GM12878 (cell line): ENCODE measurements around the gene C3orf33. TPM values are rescaled to one million over a fixed set of nuclear protein-coding genes. Genes with fewer than 3 reads are reported as not detected.

Experiments used
- ATAC-seq: fragments of 200-7000 bp; cut with Tn5 transposase; 3 replicates; pipeline ENCODE4 v1.9.1; 2020; ENCODE audit warnings: mild to moderate bottlenecking, moderate library complexity
- Bru-seq: library from RNA; stranded (reverse); fragments of 400-500 nt; gene quantifications from one replicate; lab custom pipeline; 2021; lab: Mats Ljungman, UMichigan
- BruChase-seq, 2 experiments: library from RNA; stranded (reverse); fragments of 400-500 nt; gene quantifications; one replicate each; lab custom pipeline; 2021; lab: Mats Ljungman, UMichigan
- BruUV-seq: library from RNA; stranded (reverse); fragments of 400-500 nt; replicated peaks from 2 replicates; lab custom pipeline; 2021; lab: Mats Ljungman, UMichigan
- CTCF ChIA-PET: fragments of 300-600 bp; sonication (Branson Sonifier 250); formaldehyde crosslinking; extraction: SDS; loops from one replicate; lab custom pipeline; 2021; ENCODE audit warnings: inconsistent platforms; lab: Yijun Ruan, JAX
- POLR2A ChIA-PET: fragments of 350-600 bp; formaldehyde crosslinking; extraction: SDS; loops from one replicate; lab custom pipeline; 2021; ENCODE audit warnings: inconsistent platforms; lab: Charles Lee
- RAD21 ChIA-PET: fragments of 300-600 bp; sonication (Branson Sonifier 250); formaldehyde crosslinking; loops from one replicate; lab custom pipeline; 2023; ENCODE audit warnings: antibody characterized with exemption; ENCODE audit not compliant: unreplicated experiment; lab: Charles Lee
- SMC1A ChIA-PET: fragments of 300-600 bp; sonication (Branson Sonifier 250); formaldehyde crosslinking; loops from one replicate; lab custom pipeline; 2023; ENCODE audit not compliant: unreplicated experiment, uncharacterized antibody; lab: Charles Lee
- DNase-seq: peaks from one replicate; pipeline ENCODE4 v3.0.0-alpha.2; 2011; ENCODE audit warnings: low read depth, low spot score
- FAIRE-seq: peaks from 3 replicates; lab custom pipeline; 2011; peaks lifted over from hg19 to GRCh38; lab: Jason Lieb, UNC
- H2AFZ ChIP-seq: 2 replicates; pipeline ENCODE4 v1.6.0; 2011; ENCODE audit warnings: low read depth, low read length, control low read depth; ENCODE audit not compliant: control insufficient read depth
- H3K27ac ChIP-seq: 2 replicates; pipeline ENCODE4 v1.5.1; 2011; ENCODE audit warnings: control low read depth; ENCODE audit not compliant: control insufficient read depth, insufficient read depth
- H3K27me3 ChIP-seq, 2 experiments: replicated peaks in 1 of 2; 2 replicates each; pipeline versions ENCODE4 v1.6.0 to v1.6.1; 2011; ENCODE audit warnings: low read length in 1 of 2; ENCODE audit not compliant: control insufficient read depth in 2 of 2, insufficient read depth in 2 of 2
- H3K36me3 ChIP-seq, 2 experiments: 2 replicates each; pipeline ENCODE4 v1.5.1; 2011; ENCODE audit warnings: low read length in 1 of 2; ENCODE audit not compliant: control insufficient read depth in 2 of 2, insufficient read depth in 2 of 2
- H3K4me1 ChIP-seq: 2 replicates; pipeline ENCODE4 v1.6.1; 2011; ENCODE audit warnings: mild to moderate bottlenecking, low read length, moderate library complexity, mixed read lengths; ENCODE audit not compliant: control insufficient read depth, insufficient read depth
- H3K4me2 ChIP-seq: 2 replicates; pipeline ENCODE4 v1.6.0; 2011; ENCODE audit warnings: control low read depth; ENCODE audit not compliant: control insufficient read depth, insufficient read depth
- H3K4me3 ChIP-seq: fragments of 200-600 bp; sonication (generic); 2 replicates; pipeline ENCODE4 v1.5.1; 2016
- H3K79me2 ChIP-seq: 2 replicates; pipeline ENCODE4 v1.6.0; 2011; ENCODE audit warnings: low read length; ENCODE audit not compliant: control insufficient read depth, insufficient read depth
- H3K9ac ChIP-seq: 2 replicates; pipeline ENCODE4 v1.8.0; 2011; ENCODE audit warnings: low read length, control low read depth, mixed read lengths; ENCODE audit not compliant: control insufficient read depth, insufficient read depth
- H3K9me3 ChIP-seq: replicated peaks from 3 replicates; pipeline ENCODE4 v1.5.1; 2011; ENCODE audit warnings: mild to moderate bottlenecking, low read length; ENCODE audit not compliant: control insufficient read depth, insufficient read depth
- H4K20me1 ChIP-seq: 2 replicates; pipeline ENCODE4 v1.6.0; 2011; ENCODE audit not compliant: control insufficient read depth, insufficient read depth
- ATF7 ChIP-seq: fragments of 450-650 bp; IDR thresholded peaks from 2 replicates; pipeline ENCODE4 v1.6.1; 2016; ENCODE audit warnings: low read depth, mild to moderate bottlenecking
- BMI1 ChIP-seq: fragments of 450-650 bp; IDR thresholded peaks from 2 replicates; pipeline ENCODE4 v1.6.1; 2016; ENCODE audit warnings: mild to moderate bottlenecking, moderate library complexity, borderline replicate concordance
- CHD2 ChIP-seq: IDR thresholded peaks from 2 replicates; pipeline ENCODE4 v1.6.1; 2011; ENCODE audit warnings: low read depth, low read length, improper control_type of control experiment, borderline replicate concordance
- ZBTB33 ChIP-seq: fragments of 450-650 bp; IDR thresholded peaks from 2 replicates; pipeline ENCODE4 v1.6.1; 2017; ENCODE audit warnings: mild to moderate bottlenecking
- WGBS: methylation state at CpG from one replicate; pipeline ENCODE4 v1.1.6; 2016; ENCODE audit warnings: low lambda C conversion rate; ENCODE audit not compliant: insufficient replicate concordance, insufficient coverage; ENCODE audit errors: missing lambda C conversion rate; 5-methylcytosine and 5-hydroxymethylcytosine counted together
- in situ Hi-C: fragments of 300-500 bp; cut with MboI; formaldehyde crosslinking; loops from 9 replicates; pipeline ENCODE4 v1.14.3; 2018; ENCODE audit warnings: mixed read lengths
- intact Hi-C: fragments of 100-400 bp; cut with micrococcal nuclease; formaldehyde crosslinking; loops from one replicate; pipeline ENCODE4 v1.14.2; 2022; ENCODE audit not compliant: unreplicated experiment
- long read RNA-seq, 2 experiments: library from polyadenylated mRNA; unstranded; transcript quantifications; one replicate each; pipeline ENCODE4 v2.0.0, GENCODE V29; 2019 to 2020
- polyA minus RNA-seq, 3 experiments: library from RNA; depleted of rRNA, polyadenylated mRNA; stranded (reverse); fragments of >200 nt; gene quantifications; 2 replicates each; pipeline ENCODE4 v1.2.3, GENCODE V29; 2011
- polyA plus RNA-seq, 11 experiments: library from polyadenylated mRNA; depleted of rRNA in 4 of 11; unstranded in 6 of 11; stranded (reverse) in 5 of 11; fragments of >200 nt; fragmentation: Nextera tagmentation in 4 of 11; fragmentation: Illumina TruSeq in 1 of 11; extraction: Ambion mirVana in 4 of 11; extraction: Trizol in 1 of 11; gene quantifications; 1 replicate in 1 of 11; 2 replicates in 10 of 11; pipeline versions ENCODE4 v1.2.1 to v1.2.3, GENCODE V29; 2011 to 2016; ENCODE audit warnings: inconsistent platforms in 2 of 11, missing spikeins in 2 of 11, low read depth in 1 of 11
- total RNA-seq, 4 experiments: library from RNA; depleted of rRNA in 3 of 4; stranded (reverse); fragments of >200 nt in 3 of 4; fragmentation: Illumina TruSeq in 1 of 4; extraction: Trizol in 1 of 4; gene quantifications; 2 replicates each; pipeline versions ENCODE4 v1.2.1 to v1.2.3, GENCODE V29; 2013 to 2021
- TF ChIP-seq, protein P1 (sequence below): IDR thresholded peaks from 2 replicates; pipeline ENCODE4 v1.6.1; 2012; ENCODE audit warnings: mild to moderate bottlenecking, low read depth, low read length
- TF ChIP-seq, protein P2 (sequence below): fragments of 450-650 bp; formaldehyde crosslinking; IDR thresholded peaks from 2 replicates; pipeline ENCODE4 v1.4.0; 2020; ENCODE audit warnings: mild to moderate bottlenecking, moderate library complexity

C3orf33 gene
- 0.86 and 1.0 TPM in 2 replicates for total RNA-seq (2013; cell fraction: nucleolus; rRNA removed)
- 0.62 and 0.87 TPM in 2 replicates for total RNA-seq (2014; rRNA removed)
- total RNA-seq (2014; rRNA removed; fragmentation: Illumina TruSeq; extraction: Trizol), result 0.89 and 1.2 TPM in 2 replicates
- 0.59 and 0.98 TPM in 2 replicates for total RNA-seq (2021)
- 0.88 TPM for polyA plus RNA-seq (2011; ENCODE audit: low read depth)
- polyA plus RNA-seq (2011; rRNA removed), result 1.1 and 1.9 TPM in 2 replicates
- 0.60 and 1.2 TPM in 2 replicates for polyA plus RNA-seq (2011; cell fraction: cytosol; rRNA removed)
- polyA plus RNA-seq (2011; cell fraction: nucleus; rRNA removed), result 0.34 and 0.35 TPM in 2 replicates
- polyA plus RNA-seq (2012), result 0.76 and 1.2 TPM in 2 replicates
- 1.4 and 1.6 TPM in 2 replicates for polyA plus RNA-seq (2014; fragmentation: Illumina TruSeq; extraction: Trizol)
- polyA plus RNA-seq (2014; fragmentation: Nextera tagmentation; extraction: Ambion mirVana), result 1 to 10 TPM in 1 of 2 experiments, under 1 TPM in 1; 0.35 to 1.7 TPM
- 0.60 and 0.90 TPM in 2 replicates for polyA plus RNA-seq (2014; rRNA removed)
- polyA plus RNA-seq (2016; fragmentation: Nextera tagmentation; extraction: Ambion mirVana), result under 1 TPM; 0.82 to 0.99 TPM
- 0.21 and 0.37 TPM in 2 replicates for polyA minus RNA-seq (2011; rRNA and poly(A)+ RNA removed)
- polyA minus RNA-seq (2011; cell fraction: cytosol; rRNA and poly(A)+ RNA removed), result not detected in 2 replicates
- polyA minus RNA-seq (2011; cell fraction: nucleus; rRNA and poly(A)+ RNA removed), result 0.29 TPM in 1 of 2 replicates, not detected in the other
- percentile 42 among the genes with signal in this experiment for Bru-seq, nascent RNA
- BruChase-seq, experiment 1, labeled RNA remaining after a 6-hour chase, result percentile 45 among the genes with signal in this experiment
- percentile 51 among the genes with signal in this experiment for BruChase-seq, experiment 2, labeled RNA remaining after a 2-hour chase
- long read RNA-seq, experiment 1, partial matches to known transcripts, result 0 of 2 reads
- long read RNA-seq, experiment 1, other reads (novel, unspliced or antisense), result 0 of 2 reads
- long read RNA-seq, experiment 2, transcript C3orf33-201 (5 exons, 1,884 nt), result major isoform, 5 of 6 reads
- long read RNA-seq, experiment 2, partial matches to known transcripts, result 0 of 6 reads
- long read RNA-seq, experiment 2, other reads (novel, unspliced or antisense), result 1 of 6 reads

DNA sequence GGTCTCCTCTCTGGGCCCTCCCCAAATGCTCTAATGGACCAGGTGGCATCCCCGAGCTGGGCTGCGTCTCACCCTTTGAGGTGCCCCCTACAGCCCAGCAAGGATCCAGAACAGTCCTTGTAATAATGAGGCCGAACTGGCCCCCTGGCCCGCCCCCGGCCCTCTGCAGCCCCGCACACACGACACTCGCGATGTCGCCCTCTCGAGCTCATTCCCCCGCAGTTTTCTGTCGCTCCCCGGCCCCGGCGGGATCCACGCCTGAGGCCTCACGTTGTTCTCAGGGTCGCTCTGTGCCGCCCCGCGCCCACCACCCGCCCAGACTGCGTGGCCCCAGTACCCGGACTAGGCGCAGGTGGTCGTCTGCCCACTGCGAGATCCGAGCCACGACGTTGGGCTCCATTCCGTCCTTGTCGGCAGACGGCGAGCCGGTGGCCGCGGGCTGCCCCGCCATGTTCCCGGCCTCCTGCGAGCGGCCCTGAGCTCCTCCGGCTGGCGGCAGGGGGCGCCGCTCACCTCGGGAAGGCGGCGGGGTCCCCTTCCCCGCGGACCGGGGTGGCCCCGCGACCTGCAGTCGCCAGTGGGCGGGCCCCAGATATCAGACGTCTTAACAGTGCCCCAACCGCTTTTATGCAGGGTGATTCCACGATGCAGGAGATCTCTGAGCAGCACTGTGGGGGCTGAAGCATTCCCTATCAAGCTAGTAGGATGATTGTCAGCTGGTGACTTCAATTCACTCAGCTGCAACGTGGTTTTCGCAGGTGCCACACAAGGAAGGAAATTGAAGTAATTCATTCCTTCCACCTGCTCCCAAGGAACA, at the start of gene C3orf33:
Gene C3orf33, minus strand, starts transcription at position 477 of the 817 bp plus-strand sequence. Its CDS starts 26 bp downstream, at position 451.
- peak within 1 kb of the TSS; percentile 96 for H2AFZ ChIP-seq
- H3K27ac ChIP-seq, result 0 out of 2 replicates have a peak within 1 kb of the TSS, but pooled peaks have one; percentile 56
- ChIA-PET CTCF (interaction anchor here (0.6 to 3.0 kb wide), 73 partner anchors 8 to 1767 kb away, joined by 3 to 70 read pairs (median 4); partner anchors contain the start of genes GMPS and SLC33A1), SMC1A (interaction anchor here (0.6 to 2.9 kb wide), 37 partner anchors 12 to 576 kb away, joined by 3 to 23 read pairs (median 3); partner anchors contain the start of genes GMPS and SLC33A1), POLR2A (interaction anchor here (0.6 to 2.3 kb wide), 9 partner anchors 17 to 101 kb away, joined by 3 to 9 read pairs (median 3); partner anchors contain the start of gene GMPS), RAD21 (interaction anchor here (0.7 to 2.3 kb wide), 32 partner anchors 8 to 343 kb away, joined by 3 to 48 read pairs (median 3); partner anchors contain the start of genes GMPS and SLC33A1)
- no peaks in the 10 kb centered on the region for H3K79me2 ChIP-seq
- peak within 1 kb of the TSS; percentile 68 for H3K4me3 ChIP-seq
- no peaks in the 10 kb centered on the region for H4K20me1 ChIP-seq
- peak within 1 kb of the TSS; percentile 76 for H3K9ac ChIP-seq
- BruUV-seq, result no TSS peak
- H3K4me2 ChIP-seq, result peak within 1 kb of the TSS; percentile 95
- no peaks in the 10 kb centered on the region for H3K9me3 ChIP-seq
- no peaks in the 10 kb centered on the region for H3K36me3 ChIP-seq
- 2% methylated on average over 55 of the region's 61 CpGs for WGBS
- ATAC-seq (peak; percentile 99), DNase-seq (no peak), FAIRE-seq (peak; percentile 66)
- no peaks in the 10 kb centered on the region; a peak in 1 of 4 replicates for H3K27me3 ChIP-seq
- H3K4me1 ChIP-seq, result peaks cover 3% of the 10 kb centered on the region; the same call in 1 of the 2 replicates
- intact Hi-C loops, result loop anchor here (2.0 to 10.0 kb wide), 4 partner anchors 49 to 199 kb away; partner anchors contain the start of genes GMPS and SLC33A1
- in situ Hi-C loops, result no loop called here
- TF ChIP-seq ATF7 (no peak), CHD2 (no peak), ZBTB33 (no peak), BMI1 (no peak)
- TF ChIP-seq, protein P1, sequence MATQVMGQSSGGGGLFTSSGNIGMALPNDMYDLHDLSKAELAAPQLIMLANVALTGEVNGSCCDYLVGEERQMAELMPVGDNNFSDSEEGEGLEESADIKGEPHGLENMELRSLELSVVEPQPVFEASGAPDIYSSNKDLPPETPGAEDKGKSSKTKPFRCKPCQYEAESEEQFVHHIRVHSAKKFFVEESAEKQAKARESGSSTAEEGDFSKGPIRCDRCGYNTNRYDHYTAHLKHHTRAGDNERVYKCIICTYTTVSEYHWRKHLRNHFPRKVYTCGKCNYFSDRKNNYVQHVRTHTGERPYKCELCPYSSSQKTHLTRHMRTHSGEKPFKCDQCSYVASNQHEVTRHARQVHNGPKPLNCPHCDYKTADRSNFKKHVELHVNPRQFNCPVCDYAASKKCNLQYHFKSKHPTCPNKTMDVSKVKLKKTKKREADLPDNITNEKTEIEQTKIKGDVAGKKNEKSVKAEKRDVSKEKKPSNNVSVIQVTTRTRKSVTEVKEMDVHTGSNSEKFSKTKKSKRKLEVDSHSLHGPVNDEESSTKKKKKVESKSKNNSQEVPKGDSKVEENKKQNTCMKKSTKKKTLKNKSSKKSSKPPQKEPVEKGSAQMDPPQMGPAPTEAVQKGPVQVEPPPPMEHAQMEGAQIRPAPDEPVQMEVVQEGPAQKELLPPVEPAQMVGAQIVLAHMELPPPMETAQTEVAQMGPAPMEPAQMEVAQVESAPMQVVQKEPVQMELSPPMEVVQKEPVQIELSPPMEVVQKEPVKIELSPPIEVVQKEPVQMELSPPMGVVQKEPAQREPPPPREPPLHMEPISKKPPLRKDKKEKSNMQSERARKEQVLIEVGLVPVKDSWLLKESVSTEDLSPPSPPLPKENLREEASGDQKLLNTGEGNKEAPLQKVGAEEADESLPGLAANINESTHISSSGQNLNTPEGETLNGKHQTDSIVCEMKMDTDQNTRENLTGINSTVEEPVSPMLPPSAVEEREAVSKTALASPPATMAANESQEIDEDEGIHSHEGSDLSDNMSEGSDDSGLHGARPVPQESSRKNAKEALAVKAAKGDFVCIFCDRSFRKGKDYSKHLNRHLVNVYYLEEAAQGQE, result no peak
- TF ChIP-seq, protein P2, sequence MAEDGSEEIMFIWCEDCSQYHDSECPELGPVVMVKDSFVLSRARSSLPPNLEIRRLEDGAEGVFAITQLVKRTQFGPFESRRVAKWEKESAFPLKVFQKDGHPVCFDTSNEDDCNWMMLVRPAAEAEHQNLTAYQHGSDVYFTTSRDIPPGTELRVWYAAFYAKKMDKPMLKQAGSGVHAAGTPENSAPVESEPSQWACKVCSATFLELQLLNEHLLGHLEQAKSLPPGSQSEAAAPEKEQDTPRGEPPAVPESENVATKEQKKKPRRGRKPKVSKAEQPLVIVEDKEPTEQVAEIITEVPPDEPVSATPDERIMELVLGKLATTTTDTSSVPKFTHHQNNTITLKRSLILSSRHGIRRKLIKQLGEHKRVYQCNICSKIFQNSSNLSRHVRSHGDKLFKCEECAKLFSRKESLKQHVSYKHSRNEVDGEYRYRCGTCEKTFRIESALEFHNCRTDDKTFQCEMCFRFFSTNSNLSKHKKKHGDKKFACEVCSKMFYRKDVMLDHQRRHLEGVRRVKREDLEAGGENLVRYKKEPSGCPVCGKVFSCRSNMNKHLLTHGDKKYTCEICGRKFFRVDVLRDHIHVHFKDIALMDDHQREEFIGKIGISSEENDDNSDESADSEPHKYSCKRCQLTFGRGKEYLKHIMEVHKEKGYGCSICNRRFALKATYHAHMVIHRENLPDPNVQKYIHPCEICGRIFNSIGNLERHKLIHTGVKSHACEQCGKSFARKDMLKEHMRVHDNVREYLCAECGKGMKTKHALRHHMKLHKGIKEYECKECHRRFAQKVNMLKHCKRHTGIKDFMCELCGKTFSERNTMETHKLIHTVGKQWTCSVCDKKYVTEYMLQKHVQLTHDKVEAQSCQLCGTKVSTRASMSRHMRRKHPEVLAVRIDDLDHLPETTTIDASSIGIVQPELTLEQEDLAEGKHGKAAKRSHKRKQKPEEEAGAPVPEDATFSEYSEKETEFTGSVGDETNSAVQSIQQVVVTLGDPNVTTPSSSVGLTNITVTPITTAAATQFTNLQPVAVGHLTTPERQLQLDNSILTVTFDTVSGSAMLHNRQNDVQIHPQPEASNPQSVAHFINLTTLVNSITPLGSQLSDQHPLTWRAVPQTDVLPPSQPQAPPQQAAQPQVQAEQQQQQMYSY (CRISPR knock-in tag), result no peak
